Measurements from ENCODE around the gene PIMREG.

The PIMREG gene, protein sequence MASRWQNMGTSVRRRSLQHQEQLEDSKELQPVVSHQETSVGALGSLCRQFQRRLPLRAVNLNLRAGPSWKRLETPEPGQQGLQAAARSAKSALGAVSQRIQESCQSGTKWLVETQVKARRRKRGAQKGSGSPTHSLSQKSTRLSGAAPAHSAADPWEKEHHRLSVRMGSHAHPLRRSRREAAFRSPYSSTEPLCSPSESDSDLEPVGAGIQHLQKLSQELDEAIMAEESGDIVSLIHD

DNA sequence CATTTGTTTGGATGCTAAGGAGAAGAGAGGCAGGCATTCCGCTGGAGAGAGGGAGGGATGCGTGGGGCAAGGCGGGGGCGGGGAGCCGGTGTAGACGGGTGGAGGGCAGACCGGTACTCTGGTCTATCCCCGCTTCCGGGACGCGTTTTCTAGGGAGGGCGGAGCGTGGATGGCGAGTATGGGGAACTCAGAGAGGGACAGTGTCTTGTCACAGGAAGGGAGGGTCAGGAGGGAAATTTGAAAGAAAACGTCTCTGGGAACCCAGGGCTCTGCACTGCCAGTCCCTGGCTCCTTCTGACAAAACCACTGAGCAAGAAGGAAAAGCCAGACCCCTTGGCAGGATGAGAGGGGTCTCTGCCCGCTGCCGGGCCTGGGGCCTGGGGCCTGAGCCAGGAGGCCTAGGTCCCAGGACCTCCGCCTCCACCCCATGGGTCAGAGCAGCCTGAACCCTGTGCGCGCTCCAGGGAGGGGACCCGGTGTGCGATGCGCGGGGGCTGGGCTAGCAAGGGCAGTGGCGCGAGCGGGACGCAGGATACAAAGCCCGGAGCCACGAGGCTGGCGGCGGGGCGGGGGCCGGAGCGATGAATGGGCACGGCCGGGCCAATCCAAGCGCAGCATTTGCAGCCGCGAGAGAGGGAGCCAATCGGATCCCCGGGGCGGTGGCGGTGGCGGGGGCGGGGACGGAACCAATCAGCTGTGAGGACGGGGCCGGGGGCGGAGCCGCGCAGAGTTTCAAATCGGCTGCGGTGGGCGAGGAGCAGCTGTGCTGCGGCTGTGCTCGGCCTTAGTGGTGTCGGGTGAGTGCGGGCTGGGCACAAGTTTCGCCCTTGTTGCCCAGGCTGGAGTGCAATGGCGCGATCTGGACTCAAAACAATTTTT lies at the start of gene PIMREG:
Gene PIMREG (plus strand): TSS at position 764 of the 879 bp plus-strand sequence. CDS start 656 bp downstream, outside the sequence.
- DNase-seq = peak; percentile 99

DNA sequence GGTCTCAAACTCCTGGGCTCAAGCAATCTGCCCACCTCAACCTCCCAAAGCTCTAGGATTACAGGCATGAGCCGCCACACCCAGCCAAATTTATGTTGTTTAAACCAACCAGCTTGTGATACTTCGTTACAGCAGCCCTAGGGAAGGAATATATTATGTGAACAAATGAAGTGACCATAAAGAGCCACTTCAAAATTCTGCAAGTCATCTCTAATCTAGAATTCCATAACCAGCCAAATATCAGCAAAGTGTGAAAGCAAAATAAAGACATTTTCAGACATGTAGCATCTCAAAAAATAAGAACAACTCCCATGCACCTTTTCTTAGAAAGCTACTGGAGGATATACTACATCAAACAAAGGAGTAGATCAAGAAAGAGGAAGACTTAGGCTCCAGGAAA lies 45.3 kb upstream of the PIMREG start:
- no peak for DNase-seq

DNA sequence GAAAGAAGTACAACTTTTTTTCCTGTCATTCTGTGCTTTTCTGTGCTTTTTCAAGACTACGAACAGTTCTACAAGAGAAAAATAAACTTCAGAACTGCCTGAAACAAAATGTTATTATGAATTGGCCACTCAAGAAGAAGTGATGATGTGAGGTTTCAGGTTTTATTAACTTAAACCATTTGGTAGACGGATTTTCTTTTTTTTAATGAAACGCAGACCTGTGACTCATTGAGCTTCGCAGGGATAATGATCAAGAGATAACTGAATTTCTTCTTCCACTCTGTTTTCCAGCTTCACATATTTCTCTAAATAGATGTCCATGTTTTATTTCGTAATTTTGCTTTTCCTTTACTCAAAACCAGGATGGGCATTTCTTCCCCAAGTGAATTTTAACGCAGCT lies 42.0 kb upstream of the PIMREG start:
- no peak for DNase-seq

DNA sequence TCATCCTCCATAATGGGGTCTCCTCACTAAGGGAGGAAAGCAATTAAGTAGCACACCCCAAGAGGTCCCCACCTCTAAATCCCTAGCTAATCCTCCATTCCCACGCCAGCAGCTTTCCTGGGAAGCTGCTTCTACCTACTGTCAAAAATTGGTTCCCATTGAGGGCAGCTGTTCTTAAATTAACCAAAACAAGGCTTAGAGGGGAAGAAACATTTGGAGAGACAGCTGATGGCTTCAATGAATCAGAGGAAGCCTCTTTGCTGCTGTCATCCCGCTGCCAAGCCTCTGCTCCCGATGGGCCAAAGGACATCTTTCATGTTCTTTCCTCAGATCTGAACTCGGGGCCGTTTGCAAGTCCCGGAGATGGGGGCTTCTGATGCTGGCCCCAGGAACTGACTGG lies 36.0 kb upstream of the PIMREG start:
- no peak for DNase-seq

DNA sequence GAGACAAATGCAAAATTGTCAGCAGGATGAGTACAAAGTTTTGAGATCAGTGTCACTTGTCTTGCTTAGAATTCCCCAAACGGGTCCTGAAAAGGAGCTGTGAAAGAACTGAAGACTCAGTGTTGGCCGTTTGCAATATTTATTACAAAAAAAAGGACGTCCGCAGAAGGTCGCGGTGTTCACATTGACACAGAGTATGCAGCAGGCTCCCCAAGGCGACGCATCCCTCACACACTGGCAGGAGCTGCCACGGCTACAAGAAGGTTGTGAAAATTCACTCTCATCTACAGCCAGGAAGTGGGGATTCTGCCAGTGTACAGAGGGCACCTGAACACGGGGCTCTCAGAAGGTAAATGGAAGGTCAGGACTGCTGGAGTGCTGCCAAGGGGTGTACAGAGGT lies 35.5 kb upstream of the PIMREG start:
- no peak for DNase-seq

DNA sequence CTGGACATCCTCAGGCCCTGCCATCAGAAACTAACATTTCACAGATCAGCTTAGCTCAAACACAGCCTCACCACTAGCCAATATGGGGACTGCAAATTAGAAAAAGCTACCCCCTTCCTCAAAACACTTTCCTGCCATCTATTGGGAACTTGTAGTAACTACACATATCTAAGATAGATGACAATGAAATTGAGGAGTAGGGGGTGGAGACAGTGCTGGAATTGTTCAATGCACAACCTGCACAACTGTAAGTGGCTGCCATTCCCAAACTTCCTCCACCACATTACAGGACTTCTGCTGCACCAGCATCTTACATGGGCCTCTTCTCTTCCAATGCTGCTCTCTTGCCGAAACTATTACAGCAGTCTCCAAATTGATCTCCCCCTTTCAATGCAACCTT lies 31.2 kb upstream of the PIMREG start:
- no peak for DNase-seq

DNA sequence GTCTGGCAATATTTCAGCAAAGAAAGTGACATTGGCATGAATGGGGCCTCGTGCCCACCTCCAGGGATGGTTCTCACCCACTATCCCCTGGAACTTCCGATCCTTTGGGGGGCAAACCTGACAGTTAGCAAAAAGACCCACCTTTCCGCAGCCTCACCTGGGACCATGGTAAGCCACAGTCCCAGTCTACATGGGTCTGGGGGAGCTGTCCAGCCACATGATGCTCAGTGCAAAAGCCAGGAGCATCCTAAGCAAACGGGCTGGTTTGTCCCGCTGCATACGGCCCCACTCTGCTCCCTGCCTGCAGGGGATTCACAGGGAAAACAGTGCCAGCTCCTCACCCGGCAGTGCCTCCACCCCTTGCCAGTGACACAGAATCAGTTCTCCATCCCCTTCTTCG lies 28.6 kb upstream of the PIMREG start:
- no peak for DNase-seq

DNA sequence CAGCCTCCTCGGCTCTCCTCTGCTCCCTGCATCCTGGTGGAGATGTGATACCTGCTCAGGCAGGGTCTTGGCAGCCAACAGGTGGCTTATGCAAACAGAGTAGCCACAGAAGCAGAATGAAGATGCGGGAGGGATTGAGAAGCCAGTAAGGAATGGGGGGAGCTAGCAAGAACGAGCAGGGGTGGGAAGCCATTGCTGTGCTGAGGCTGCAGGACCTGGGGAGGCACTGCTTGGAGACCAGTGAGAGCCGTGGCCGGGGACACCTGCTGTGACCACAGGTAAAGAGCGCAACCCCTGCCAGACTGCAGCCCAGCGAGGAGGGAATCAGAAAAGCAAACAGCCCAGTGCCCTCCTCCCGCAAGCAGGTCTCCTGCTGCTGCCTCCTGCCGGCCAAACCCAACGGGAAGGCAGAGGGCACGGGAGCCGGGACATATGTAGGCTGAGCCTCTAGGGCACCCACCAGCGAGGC lies 24.0 kb upstream of the PIMREG start:
- no peak for DNase-seq

DNA sequence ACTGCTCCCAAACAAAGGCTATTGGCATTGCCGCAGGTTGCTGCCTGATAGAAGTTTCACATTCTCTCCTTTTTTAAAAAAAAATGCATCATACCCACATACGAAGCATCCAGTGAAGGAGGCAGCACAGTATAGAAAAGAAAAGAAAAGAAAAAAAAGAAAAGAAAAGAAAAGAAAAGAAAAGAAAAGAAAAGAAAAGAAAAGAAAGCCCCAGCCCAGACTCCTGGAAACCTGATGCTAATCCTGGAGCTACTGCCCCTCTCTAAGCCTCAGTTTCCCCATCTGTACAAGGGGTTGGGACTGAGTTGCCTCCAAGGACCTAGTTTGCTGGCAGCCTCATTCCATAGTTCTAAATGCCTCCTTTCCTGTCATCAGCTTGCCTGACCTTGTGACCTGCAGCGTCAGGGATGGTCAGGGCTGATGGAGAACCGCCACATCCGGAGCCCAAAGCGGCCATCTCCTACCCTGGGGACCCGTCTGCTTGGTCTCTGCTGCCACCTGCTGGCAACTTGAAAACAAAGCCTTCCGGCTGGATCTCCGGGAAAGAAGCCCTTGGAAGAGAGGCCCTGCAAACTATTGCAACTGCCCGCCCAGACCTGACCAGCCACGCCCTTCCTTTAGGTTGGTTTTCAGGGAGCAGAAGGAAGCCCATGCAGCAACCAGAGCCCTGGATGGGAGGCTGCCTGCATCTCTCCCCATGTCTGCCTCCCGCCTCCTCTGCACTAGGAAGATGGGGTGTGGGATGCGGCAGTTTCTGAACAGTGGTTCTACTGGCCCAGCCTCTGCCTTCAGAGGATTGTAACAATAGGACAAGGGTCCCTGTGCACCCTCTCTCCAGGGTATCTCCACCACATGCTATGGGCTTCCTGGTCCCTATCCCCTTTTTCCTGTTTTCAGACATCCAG lies 22.3 kb upstream of the PIMREG start:
- peak; percentile 76 for DNase-seq

DNA sequence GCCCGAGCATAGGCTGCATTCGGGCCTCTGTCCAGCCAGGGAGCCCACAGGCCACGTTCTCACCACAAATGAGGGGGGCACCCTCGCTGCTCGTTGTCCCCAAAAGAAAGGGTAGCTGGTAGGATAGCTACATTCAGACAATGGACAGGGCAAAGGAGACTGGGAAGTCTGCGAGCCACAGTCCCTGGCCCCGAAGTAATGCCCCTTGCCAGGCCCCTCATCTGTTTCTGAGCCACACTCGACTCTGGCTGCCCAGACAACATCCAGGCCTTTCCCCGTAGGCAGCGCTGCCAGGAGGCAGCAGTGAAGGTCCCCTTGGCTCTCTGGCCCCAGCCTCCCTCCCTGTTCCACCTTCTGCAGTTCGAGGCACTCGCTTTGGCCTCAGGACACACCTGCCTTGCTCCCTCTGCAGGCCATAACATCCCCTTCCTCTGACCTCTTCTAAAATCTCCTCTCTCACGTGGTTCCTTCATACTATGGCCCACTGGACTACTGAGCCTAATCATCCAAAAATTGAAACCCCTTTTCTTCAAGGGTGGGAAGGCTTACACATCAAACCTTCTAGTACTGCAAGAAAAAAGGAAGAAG lies 21.5 kb upstream of the PIMREG start:
- DNase-seq = no peak

DNA sequence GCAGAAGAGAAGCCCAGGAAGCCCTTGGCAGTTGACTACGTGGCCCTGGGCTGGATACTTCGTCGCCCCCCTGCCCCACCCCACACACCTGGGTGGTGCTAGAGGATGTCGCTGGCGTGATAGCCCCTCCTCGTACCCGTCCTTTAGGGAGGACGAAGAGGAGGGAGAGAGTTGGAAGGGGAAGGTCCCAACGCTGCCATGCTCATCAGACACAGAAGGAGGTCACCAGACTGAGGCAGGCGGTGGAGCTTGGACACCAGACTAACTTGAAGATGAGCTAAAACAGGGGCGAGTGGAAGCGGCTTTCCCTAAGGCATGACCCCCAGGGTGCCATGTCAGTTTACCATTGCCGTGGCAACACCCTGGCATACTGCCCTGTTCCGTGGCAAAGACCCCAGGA lies 20.3 kb upstream of the PIMREG start:
- no peak for DNase-seq

DNA sequence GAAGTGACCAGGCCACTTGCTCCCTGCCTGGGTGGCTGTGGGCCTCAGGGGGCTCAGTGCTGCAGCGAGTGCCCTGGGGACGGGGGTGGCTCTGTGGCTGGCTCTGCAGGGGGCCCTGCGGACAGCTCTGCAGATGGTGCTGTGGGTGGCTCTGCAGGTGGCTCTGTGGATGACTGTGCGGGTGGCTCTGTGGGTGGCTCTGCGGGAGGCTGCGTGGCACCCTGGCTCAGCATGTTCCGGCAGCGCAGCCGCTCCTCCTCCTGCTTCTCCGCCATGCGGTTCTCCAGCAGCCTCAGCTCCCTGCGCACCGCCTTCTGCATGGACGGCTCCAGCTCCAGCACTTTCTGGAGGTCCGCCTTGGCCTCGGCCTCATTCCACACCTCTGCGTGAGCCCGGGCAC lies 18.8 kb upstream of the PIMREG start:
- no peak for DNase-seq

DNA sequence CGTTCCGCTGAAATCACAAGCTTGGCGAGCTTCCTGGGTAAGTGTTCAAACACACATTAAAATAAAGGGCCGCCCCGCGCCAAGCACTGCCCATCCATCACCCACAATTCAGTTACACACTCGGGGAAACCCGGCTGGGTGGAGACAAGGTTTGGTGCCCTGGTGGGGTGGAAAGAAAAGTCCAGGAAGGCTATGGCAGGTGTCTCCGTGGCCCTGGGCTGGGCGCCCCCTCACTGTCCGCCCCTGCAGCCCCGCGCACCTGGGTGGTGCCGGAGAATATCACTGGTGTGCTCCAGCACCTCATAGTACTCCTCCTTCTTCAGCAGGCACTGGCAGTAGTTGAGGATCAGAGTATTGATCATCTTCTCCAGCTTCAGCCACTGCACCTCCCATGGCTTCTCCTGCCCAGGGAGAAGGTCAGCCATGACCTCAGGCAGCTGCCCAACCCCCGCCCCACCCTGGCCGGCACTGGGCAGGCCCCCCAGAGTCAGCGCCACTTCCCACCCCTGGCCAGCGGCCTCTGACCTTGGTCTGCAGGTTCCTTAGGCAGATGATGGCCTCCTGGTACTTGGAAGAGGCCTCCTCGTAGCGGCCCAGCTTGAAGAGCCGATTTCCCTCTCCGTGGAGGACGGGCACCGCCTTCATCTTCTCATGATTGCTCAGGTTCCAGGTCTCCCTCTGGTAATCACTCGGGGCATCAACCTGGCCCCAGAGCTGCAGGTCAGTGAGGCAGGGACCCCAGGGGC lies 17.7 kb upstream of the PIMREG start:
- DNase-seq = no peak

DNA sequence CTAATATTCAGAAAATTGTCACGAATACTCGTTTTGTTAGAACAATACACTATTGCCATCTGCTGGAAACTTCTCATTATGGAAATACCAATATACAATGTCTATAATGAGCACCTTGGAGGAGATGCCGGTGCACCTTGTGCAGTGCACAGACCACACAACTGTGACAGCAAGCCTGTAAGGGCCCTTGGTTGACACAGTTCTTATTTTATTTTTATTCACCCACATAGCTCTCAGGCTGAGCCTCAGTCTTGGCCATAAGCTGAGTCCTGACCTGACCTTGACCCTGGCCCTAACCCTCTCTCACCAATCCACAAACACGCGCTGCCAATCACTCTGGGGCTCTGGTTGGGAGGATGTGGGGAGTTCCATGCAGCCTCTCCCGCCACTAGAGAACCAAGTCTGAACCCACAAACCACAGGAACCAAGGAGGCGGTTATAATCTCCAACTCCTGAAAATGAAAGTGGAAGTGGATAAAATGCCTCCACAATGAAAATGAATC lies 16.9 kb upstream of the PIMREG start:
- no peak for DNase-seq

DNA sequence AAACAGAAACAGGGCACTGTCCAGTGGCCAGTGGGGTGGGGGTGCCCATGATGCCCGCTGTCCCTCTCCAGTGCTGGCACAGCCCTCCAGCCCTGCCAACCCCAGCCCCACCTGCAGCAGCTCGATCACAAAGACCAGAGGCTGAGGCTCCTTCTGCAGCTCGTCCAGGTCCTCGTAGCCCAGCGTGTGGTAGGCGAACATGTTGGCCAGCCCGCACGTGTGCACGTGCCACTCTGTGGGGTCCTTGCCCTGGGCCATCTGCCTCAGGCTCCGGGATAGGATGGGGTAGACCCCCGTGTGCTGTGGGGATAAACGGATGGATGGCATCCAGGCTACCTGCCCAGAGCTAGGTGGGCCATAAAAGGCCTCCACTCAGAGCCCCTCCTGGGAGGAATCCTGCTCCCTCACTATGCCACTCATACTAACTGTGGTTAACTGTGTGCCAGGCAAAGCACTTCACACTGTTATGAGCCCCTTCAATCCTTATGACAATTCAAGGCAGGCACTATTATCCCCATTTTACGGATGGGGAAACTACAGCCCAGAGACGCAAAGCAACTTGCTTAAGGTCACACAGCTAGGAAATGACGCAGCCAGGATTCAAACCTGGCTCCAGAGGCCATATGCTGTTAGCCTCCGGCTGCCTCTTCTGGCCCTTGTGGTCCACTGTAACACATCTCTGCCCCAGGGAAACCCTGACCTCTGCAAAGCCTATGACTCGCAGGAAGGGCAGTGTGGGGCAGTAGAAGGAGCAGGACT lies 15.9 kb upstream of the PIMREG start:
- DNase-seq = no peak

DNA sequence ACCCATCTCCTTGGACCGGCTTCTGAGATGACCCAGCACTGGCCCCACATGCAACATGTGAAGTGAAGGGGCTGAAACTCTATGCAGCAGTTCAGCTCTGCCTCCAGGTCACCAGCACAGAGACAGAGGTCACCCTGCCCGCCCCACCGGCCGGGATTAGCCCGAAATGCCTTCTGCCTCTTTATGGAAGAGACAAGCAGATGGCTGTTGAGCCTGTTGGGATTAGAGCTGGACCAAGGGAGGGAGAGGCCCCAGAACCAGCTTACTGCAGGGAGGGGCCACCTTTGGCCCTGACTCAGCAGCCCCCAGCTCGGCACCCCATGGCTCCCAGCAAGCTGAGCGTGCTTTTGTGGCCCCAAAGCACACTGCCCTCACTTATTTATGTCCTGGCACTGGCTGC lies 15.0 kb upstream of the PIMREG start:
- DNase-seq = no peak

DNA sequence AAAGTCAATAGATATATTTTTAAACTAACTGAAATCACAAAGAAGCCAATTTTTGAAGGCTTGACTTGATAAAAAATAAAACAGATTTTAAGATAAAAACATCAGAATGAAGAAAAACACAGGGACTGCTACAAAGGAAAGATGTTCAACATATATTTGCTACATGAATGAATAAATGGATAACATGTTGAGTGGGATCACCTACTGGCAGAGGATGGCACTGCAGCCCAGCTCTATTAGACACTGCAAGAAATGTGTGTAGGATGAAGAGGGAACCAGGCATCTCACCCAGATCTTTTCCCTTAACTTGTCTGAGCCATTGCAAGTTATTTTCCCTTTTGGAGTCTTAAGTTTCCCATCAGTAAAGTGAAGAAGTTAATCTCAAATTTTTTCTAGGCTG lies 13.5 kb upstream of the PIMREG start:
- DNase-seq = no peak

DNA sequence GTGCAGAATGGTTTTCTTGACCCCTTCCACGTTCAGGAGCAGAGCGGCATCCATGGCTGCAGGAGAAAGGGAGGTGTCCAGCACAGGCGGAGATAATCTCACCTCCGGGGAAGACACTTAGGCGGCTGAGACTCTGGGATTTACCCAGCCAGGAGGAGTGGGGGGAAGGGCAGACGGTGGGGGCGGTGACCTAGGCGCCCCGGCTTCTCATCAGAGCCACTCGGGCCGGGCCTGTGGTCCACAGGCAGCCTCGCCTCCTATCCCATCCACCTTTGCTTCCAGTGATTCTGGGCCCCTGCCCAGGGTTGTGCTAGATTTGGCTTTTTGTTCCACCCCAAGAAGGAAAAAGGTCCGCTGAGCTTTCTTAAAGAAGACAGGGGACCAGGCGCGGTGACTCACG lies 9.2 kb upstream of the PIMREG start, which contains the start of gene AIPL1:
Gene AIPL1 (minus strand): TSS at position 71 of the 400 bp plus-strand sequence. CDS start 17 bp downstream, at position 54.
- no peak for DNase-seq

DNA sequence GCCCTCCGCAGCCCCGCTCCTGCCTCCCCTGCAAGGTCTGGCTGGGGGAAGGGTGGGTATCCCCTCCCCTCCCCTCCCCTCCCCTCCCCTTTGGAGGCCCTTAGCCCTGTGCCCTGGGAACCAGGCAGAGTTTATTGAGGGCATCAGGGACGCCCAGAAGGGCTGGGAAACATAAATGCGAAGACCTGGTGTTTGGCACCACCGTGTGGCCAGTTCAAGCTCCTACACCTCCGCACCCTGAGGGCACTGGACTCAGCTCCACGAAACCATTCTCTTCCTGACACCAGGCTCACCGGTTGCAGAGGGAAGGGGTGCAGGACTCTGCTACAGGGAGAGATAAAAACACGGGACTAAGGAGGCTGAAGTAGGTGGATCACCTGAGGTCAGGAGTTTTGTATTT lies 8.3 kb upstream of the PIMREG start:
- DNase-seq = peak; percentile 58

DNA sequence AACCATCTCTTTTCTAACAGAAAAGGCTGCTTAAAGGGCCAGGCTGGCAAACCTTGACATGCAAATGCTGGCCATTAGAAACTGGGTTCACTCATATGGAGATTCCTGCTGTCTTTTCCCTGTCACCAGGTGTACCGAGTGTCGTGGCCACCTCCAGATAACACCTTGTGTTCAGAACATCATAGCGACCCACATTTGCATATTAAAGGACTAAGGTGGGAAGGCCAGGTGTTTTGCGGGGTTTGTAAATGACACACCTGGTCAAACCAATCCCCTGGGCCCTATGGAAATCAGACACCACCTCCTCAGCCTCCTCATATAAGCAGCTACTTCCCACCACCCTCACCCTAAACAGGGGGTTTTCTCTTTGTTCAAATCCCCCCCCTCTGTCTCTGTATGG lies 6.8 kb upstream of the PIMREG start:
- DNase-seq = peak; percentile 15

DNA sequence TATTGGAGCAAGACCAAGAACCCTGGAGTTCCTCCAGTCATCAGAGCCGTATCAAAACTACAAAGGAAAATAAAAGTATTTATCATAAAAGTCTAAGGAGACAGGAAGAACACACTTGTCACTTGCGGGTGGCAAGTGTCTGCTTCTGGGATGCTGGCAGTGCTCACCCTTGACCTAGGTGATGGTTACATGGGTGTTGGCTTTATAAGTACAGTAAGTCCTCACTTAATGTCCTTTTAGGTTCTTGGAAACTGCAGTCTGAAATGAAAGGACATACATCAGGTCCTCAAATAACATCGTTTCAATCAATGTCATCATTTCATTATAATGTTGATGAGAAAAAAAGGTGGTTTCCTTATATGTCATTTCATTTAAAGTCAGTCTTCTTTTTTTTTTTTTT lies 6.3 kb upstream of the PIMREG start:
- no peak for DNase-seq
